Caco-2 (cell line): ENCODE measurements around the gene MAP3K6. TPM values are rescaled to one million over a fixed set of nuclear protein-coding genes. Genes with fewer than 3 reads are reported as not detected.

ENCODE experiments used
- BruUV-seq: library from RNA; stranded (reverse); fragments of 400-500 nt; replicated peaks from 2 replicates; lab custom pipeline; 2021; lab: Mats Ljungman, UMichigan
- CTCF ChIA-PET: fragments of 300-600 bp; sonication (Branson Sonifier 250); formaldehyde crosslinking; loops from one replicate; lab custom pipeline; 2022; ENCODE audit warnings: antibody characterized with exemption; lab: Charles Lee
- POLR2A ChIA-PET: fragments of 300-600 bp; sonication (Branson Sonifier 250); formaldehyde crosslinking; loops from one replicate; lab custom pipeline; 2022; ENCODE audit warnings: antibody characterized with exemption; lab: Charles Lee
- DNase-seq, 2 experiments: peaks; one replicate each; pipeline versions ENCODE4 v3.0.0 to v3.0.0-alpha.2; 2020 to 2022
- H3K27me3 ChIP-seq: replicated peaks from 2 replicates; pipeline ENCODE4 v1.6.0; 2011; ENCODE audit warnings: low read length; ENCODE audit not compliant: control insufficient read depth, insufficient read depth
- H3K36me3 ChIP-seq: 2 replicates; pipeline ENCODE4 v1.5.1; 2011; ENCODE audit warnings: low read length; ENCODE audit not compliant: control insufficient read depth, insufficient read depth
- H3K4me1 ChIP-seq: fragments of 250-450 bp; sonication (Bioruptor Pico); 2 replicates; pipeline ENCODE4 v1.5.1; 2020; ENCODE audit warnings: mild to moderate bottlenecking
- H3K4me3 ChIP-seq: 2 replicates; pipeline ENCODE4 v1.5.1; 2011; ENCODE audit warnings: low read depth, mild to moderate bottlenecking, control low read depth, low read length
- H3K9me3 ChIP-seq: fragments of 250-450 bp; sonication (Bioruptor Pico); 2 replicates; pipeline ENCODE4 v1.5.1; 2020; ENCODE audit warnings: mild to moderate bottlenecking, moderate library complexity
- H3K27ac Mint-ChIP-seq: one replicate; pipeline ENCODE4 v1.8.0; 2022; ENCODE audit warnings: mixed read lengths; ENCODE audit not compliant: unreplicated experiment
- H3K27me3 Mint-ChIP-seq: one replicate; pipeline ENCODE4 v1.8.0; 2022; ENCODE audit warnings: mixed read lengths; ENCODE audit not compliant: insufficient read depth, unreplicated experiment
- H3K36me3 Mint-ChIP-seq: one replicate; pipeline ENCODE4 v1.8.0; 2022; ENCODE audit warnings: mild to moderate bottlenecking, mixed read lengths; ENCODE audit not compliant: insufficient read depth, unreplicated experiment
- H3K4me1 Mint-ChIP-seq: one replicate; pipeline ENCODE4 v1.8.0; 2022; ENCODE audit warnings: low read depth, mixed read lengths; ENCODE audit not compliant: unreplicated experiment
- H3K4me3 Mint-ChIP-seq: one replicate; pipeline ENCODE4 v1.8.0; 2022; ENCODE audit warnings: mild to moderate bottlenecking, moderate library complexity, mixed read lengths; ENCODE audit not compliant: unreplicated experiment
- H3K9me3 Mint-ChIP-seq: one replicate; pipeline ENCODE4 v1.8.0; 2022; ENCODE audit warnings: mixed read lengths; ENCODE audit not compliant: unreplicated experiment
- intact Hi-C: fragments of 100-400 bp; cut with micrococcal nuclease; formaldehyde crosslinking; loops from one replicate; pipeline ENCODE4 v1.10.0; 2022; ENCODE audit not compliant: unreplicated experiment
- total RNA-seq: library from RNA; stranded (reverse); gene quantifications from 2 replicates; pipeline ENCODE4 v1.2.3, GENCODE V29; 2022
- TF ChIP-seq, protein P1 (sequence below), 2 experiments: fragments of 200-600 bp in 1 of 2; IDR thresholded peaks; 1 replicate in 1 of 2; 2 replicates in 1 of 2; pipeline versions ENCODE4 v1.5.1 to v1.8.0; 2011 to 2022; ENCODE audit warnings: antibody characterized with exemption in 1 of 2, control low read depth in 1 of 2, inconsistent platforms in 1 of 2, low read depth in 1 of 2, low read length in 1 of 2, mild to moderate bottlenecking in 1 of 2, moderate library complexity in 1 of 2; ENCODE audit not compliant: insufficient read depth in 1 of 2, severe bottlenecking in 1 of 2, unreplicated experiment in 1 of 2

Gene MAP3K6
- total RNA-seq, 1 experiment from 2014 or later = 11.7 TPM

DNA sequence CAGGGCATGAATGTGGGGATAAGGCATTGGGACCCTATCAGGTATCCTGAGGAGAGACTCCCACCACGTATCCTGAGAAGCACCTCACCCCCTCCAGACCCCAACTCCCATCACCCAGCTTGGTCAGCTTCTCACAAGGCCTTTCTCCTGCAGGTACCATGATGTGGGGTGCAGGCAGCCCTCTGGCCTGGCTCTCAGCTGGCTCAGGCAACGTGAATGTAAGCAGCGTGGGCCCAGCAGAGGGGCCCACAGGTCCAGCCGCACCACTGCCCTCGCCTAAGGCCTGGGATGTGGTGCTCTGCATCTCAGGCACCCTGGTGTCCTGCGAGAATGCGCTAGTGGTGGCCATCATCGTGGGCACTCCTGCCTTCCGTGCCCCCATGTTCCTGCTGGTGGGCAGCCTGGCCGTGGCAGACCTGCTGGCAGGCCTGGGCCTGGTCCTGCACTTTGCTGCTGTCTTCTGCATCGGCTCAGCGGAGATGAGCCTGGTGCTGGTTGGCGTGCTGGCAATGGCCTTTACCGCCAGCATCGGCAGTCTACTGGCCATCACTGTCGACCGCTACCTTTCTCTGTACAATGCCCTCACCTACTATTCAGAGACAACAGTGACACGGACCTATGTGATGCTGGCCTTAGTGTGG lies 27.0 kb upstream of the MAP3K6 start:
- no peaks in the 10 kb centered on the region for H3K9me3 Mint-ChIP-seq
- TF ChIP-seq, protein P1, sequence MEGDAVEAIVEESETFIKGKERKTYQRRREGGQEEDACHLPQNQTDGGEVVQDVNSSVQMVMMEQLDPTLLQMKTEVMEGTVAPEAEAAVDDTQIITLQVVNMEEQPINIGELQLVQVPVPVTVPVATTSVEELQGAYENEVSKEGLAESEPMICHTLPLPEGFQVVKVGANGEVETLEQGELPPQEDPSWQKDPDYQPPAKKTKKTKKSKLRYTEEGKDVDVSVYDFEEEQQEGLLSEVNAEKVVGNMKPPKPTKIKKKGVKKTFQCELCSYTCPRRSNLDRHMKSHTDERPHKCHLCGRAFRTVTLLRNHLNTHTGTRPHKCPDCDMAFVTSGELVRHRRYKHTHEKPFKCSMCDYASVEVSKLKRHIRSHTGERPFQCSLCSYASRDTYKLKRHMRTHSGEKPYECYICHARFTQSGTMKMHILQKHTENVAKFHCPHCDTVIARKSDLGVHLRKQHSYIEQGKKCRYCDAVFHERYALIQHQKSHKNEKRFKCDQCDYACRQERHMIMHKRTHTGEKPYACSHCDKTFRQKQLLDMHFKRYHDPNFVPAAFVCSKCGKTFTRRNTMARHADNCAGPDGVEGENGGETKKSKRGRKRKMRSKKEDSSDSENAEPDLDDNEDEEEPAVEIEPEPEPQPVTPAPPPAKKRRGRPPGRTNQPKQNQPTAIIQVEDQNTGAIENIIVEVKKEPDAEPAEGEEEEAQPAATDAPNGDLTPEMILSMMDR (IDR thresholded peaks at IDR 0.05; ENCODE audit: insufficient read depth in 1 of 2, low read depth in 1 of 2, low read length in 1 of 2, severe bottlenecking in 1 of 2, unreplicated experiment in 1 of 2) = no peak
- DNase-seq = no peak
- Histone ChIP-seq H3K9me3 (no peaks in the 10 kb centered on the region), H3K36me3 (no peaks in the 10 kb centered on the region), H3K4me3 (no peak overlapping the region), H3K27me3 (no peaks in the 10 kb centered on the region), H3K4me1 (peaks cover 3% of the 10 kb centered on the region; the same call in 1 of the 2 replicates)
- no peak overlapping the region for H3K27ac Mint-ChIP-seq
- ChIA-PET CTCF (interaction anchor here (0.6 to 0.7 kb wide), 2 partner anchors 97 to 213 kb away, joined by 4 to 5 read pairs; no protein-coding TSS in a partner anchor), POLR2A (no interaction called here)
- H3K4me3 Mint-ChIP-seq = peak overlapping the region; percentile 73
- H3K36me3 Mint-ChIP-seq = peaks cover 3% of the 10 kb centered on the region
- no TSS peak for BruUV-seq
- intact Hi-C loops = loop anchor here (2.0 to 5.0 kb wide), 2 partner anchors 213 to 269 kb away; no protein-coding TSS in a partner anchor
- H3K27me3 Mint-ChIP-seq = no peaks in the 10 kb centered on the region
- H3K4me1 Mint-ChIP-seq = peaks cover 9% of the 10 kb centered on the region

DNA sequence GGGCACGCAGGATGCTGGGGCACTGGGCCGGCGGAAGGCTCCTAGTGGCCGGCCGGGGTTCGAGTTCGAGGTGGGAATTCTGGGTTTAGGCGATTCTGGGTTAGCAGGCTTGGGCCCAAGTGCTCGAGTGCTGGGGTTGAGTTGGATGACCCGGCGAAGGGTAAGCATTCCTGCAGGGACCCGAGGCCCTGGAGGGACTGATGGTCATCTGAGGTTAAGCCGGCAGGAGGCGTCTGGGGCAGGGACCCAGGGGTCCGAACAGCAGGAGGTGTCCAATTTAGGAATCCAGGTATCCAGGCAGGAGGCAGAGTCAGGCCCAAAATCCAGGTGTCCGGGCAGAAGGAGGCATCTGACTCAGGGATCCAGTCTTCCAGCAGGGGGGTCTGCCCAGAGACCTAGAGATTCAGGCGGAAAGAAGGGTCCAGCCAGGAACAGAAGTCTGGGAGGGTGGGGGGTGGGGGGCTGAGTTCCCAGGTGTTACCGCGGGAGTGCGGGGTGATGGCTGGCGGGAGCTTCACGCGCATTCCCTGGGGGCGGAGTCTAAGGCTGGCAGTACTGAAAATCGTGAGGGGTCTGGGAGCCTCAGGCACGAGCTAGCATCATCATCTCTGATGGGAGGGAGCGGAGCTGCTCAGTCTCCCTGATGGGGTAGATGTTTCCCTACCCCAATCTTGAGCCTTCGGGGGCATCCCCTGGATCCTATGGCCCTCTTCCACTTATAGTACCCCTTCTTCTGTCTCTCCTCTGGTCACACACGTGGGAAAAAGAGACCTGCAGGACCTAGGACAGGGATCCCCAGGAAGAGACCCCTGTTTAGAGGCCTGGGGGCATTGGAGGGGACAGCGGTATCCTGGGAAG lies 26.2 kb upstream of the MAP3K6 start:
- Mint-ChIP-seq H3K36me3 (no peaks in the 10 kb centered on the region), H3K4me1 (peaks cover 7% of the 10 kb centered on the region), H3K9me3 (no peaks in the 10 kb centered on the region), H3K4me3 (peak overlapping the region; percentile 73), H3K27me3 (no peaks in the 10 kb centered on the region), H3K27ac (peak overlapping the region; percentile 62)
- intact Hi-C loops = loop anchor here (2.0 to 5.0 kb wide), 2 partner anchors 214 to 269 kb away; no protein-coding TSS in a partner anchor
- ChIA-PET CTCF (interaction anchor here (0.6 to 0.7 kb wide), 2 partner anchors 97 to 214 kb away, joined by 4 to 5 read pairs; no protein-coding TSS in a partner anchor), POLR2A (no interaction called here)
- peak in 1 of 2 experiments; percentile 34 for DNase-seq
- Histone ChIP-seq H3K4me3 (peak overlapping the region; percentile 42), H3K9me3 (no peaks in the 10 kb centered on the region), H3K36me3 (no peaks in the 10 kb centered on the region), H3K4me1 (no peaks in the 10 kb centered on the region), H3K27me3 (no peaks in the 10 kb centered on the region)
- TF ChIP-seq, protein P1 (IDR thresholded peaks at IDR 0.05; ENCODE audit: insufficient read depth in 1 of 2, low read depth in 1 of 2, low read length in 1 of 2, severe bottlenecking in 1 of 2, unreplicated experiment in 1 of 2) = peak in 1 of 2 experiments; percentile 21
- no TSS peak for BruUV-seq
